GM12874 (cell line): Measurements from ENCODE around the gene PGGHG.

Experiments
- TF ChIP-seq, protein P1 (sequence below): IDR thresholded peaks from 2 replicates; pipeline ENCODE4 v1.5.1; 2011; ENCODE audit warnings: low read depth, mild to moderate bottlenecking, control low read depth, low read length, moderate library complexity; ENCODE audit not compliant: insufficient read depth

The PGGHG gene

DNA sequence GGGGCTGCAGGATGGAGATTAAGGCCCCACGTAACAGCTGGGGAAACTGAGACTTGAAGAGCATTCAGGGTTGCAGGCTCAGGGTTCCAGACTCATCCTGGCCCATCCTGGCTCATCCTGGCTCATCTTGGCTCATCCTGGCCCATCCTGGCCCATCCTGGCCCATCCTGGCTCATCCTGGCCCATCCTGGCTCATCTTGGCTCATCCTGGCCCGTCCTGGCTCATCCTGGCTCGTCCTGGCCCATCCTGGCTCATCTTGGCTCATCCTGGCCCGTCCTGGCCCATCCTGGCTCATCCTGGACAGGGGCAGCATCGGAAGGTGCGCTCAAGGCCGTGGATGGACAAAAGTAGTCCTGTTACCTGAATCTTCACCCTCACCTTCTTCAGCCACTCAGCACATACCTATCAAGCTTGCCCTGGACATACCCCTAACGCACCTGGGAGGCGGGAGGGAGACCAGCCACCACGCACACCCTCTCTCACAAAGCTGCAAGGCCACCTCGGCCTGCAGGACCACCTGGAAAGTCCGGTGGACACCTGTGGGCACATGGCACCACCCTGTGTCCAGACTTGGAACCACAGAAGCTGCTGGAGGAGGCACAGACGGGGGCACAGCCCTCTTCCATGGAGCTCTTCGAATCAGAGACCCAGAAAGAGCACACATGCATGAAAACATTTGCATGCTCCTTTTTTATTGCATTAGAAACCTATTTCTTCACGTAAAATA is 31.0 kb upstream of the PGGHG start:
- TF ChIP-seq, protein P1, sequence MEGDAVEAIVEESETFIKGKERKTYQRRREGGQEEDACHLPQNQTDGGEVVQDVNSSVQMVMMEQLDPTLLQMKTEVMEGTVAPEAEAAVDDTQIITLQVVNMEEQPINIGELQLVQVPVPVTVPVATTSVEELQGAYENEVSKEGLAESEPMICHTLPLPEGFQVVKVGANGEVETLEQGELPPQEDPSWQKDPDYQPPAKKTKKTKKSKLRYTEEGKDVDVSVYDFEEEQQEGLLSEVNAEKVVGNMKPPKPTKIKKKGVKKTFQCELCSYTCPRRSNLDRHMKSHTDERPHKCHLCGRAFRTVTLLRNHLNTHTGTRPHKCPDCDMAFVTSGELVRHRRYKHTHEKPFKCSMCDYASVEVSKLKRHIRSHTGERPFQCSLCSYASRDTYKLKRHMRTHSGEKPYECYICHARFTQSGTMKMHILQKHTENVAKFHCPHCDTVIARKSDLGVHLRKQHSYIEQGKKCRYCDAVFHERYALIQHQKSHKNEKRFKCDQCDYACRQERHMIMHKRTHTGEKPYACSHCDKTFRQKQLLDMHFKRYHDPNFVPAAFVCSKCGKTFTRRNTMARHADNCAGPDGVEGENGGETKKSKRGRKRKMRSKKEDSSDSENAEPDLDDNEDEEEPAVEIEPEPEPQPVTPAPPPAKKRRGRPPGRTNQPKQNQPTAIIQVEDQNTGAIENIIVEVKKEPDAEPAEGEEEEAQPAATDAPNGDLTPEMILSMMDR: peak; percentile 49

DNA sequence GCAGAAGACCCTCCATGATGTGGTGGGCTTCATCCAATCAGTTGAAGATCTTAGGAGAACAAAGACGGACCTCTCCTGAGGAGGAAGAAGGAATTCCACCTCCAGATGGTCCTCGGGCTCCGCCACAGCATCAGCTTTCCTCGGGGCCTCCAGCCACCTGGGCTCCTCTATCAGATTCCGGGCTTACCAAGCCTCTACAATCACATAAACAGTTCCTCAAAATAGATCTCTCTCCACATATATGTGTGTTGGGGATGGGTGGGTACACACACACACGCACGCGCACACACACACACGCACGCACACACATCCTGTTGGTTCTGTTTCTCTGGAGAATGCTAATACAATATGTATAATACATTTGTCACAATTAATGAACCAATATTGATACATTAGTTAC is 29.5 kb upstream of the PGGHG start:
- TF ChIP-seq, protein P1: no peak

DNA sequence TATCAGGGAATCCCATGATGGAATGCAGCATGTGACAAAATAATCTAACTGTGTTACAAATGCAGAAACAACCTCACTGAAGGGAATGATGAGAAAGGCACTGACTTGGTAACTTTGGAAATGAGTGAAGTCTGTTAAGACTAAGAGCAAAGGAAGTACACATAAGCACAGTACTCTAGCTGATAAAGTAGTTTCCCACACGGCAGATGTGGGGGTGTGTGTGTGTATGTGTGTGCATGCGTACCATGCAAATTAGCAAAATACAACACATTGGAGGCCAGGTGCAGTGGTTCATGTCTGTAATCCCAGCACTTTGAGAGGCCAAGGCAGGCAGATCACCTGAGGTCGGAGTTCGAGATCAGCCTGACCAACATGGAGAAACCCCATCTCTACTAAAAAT is 27.3 kb upstream of the PGGHG start:
- TF ChIP-seq, protein P1: no peak

DNA sequence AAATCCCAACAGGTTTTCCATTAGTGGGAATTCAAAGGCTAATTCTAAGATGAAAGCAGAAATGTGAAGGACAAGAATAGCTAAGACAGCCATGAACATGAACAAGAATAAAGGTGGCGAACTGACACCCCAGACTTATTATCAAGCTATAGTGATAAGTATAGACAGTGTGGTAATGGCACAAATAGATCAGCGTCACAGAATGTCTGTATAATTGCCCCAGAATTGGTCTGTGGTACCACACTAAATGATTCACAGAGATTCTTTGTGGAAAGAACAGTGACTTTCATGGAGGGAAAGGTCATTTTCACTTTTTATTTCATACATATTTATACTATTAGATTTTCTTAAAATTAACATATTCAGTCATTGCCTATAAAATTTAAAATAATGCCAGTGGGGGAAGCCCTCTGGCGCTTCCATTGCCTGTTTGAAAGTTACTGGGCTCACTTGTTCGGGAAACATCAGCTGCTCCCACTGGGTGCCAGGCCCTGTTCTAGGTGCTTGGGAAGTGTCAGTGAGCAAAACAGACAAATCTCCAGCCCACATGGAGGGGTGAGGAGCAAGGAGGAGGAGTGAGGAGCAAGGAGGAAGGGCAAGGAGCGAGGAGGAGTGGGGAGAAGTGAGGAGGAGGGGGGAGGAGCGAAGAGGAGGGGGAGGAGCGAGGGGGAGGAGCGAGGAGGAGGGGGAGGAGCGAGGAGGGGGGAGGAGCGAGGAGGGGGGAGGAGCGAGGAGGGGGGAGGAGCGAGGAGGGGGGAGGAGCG is 22.1 kb upstream of the PGGHG start:
- TF ChIP-seq, protein P1: no peak

DNA sequence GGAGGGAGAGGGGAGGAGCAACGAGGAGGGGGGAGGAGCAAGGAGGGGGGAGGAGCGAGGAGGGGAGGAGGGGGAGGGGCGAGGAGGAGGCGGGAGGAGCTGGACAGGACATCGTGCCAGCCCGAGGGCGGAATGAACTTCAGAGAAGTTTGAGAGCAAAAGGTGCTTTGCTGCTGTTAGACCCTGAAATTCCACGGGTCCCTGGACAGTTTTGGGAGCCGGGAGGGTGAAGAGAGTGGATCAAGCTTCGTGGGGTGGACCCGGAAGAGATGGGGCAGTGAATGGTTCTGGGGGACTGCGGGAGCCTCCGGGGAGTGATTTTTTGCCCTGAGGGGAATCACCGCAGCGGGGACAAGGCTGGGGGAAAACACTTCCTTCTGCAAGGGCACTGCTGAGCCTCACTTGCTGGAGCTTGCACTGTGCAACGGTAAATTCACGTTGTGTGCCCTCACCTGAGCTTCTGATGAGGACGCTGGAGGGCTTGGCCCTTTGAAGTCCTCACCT is 21.4 kb upstream of the PGGHG start:
- TF ChIP-seq, protein P1: no peak

DNA sequence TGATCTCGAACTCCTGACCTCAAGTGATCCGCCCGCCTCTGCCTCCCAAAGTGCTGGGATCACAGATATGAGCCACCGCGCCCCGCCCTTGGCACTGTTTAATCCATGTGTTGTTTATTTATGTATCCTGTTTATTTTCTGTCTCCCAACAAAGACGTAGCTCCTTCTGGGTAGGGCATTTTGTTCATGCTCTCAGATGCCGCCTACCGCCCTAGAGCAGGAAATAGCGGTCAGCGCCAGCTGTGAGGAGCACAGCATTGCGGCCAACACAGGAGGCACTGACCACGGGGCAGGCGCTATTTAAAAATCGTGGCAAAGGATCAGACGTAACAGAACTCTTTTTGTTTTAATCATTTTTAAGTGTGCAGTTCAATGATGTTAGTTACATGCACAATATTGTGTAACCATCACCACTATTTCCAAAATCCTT is 20.2 kb upstream of the PGGHG start:
- TF ChIP-seq, protein P1: peak; percentile 10; the same call in 1 of the 2 replicates

DNA sequence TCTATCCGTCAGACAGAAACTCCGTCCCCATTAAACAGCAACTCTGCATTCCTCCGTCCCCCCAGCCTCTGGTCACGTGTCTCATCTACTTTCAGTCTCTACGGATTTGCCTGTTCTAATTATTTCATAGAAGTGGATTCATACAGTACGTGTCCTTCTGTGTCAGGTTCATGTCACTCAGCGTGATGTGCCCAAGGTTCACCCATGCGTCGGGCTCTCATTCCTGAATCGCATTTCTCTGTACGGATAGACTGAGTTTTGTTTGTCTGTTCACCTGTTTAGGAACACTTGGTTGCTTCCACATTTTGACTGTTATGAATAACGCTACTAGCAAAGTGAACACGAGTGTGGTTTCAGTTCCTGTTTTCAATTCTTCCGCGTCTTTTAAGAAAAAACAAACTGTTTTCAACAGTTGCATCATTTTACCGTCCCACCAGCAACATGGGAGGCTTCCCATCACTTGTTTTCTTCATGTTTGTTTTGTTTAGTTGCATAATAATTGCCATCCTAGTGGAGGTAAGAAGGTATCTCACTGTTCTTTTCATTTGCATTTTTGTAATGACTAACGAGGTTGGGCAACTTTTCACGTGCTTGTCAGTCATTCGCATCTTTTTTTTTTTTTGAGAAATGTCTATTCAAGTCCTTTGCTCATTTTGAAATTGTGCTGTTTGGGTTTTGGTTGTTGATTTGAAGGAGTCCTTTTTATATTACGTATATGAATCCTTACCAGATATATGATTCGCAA is 19.6 kb upstream of the PGGHG start:
- TF ChIP-seq, protein P1: no peak
